ENCODE measurements around the gene RCL1. TPM values are rescaled to one million over a fixed set of nuclear protein-coding genes. Genes with fewer than 3 reads are reported as not detected.

The RCL1 gene
- polyA plus RNA-seq, 1 donor from 2014 or later: 16.0 TPM

DNA sequence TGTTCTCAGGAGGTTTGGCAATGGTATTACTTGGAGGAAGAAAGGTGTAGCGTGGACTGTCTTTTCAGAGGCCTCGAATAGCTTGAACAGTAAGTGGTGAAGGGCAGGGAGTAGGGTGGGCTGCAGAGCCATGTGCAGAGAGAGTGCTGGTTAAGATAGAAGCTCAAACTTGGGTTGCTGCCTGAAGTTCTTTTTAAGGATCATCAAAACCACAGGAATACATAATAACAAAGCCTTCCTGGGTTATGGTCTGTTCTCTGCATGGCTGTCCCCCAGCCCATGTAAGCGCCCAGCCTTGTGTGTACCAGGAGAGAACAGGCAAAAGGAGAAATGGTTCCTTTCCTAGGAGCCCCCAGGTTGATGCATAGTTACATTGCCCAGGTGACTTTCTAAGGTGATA is 43.9 kb downstream of the RCL1 start:
- Mint-ChIP-seq H3K4me3 (no peak overlapping the region), H3K4me1 (peaks cover 4 to 8% (median 4%) of the 10 kb centered on the region in 3 donors), H3K27me3 (no peaks in the 10 kb centered on the region), H3K36me3 (peaks cover 22% of the 10 kb centered on the region), H3K9me3 (no peaks in the 10 kb centered on the region), H3K27ac (peak overlapping the region in 1 of 3 donors; percentile 8)

DNA sequence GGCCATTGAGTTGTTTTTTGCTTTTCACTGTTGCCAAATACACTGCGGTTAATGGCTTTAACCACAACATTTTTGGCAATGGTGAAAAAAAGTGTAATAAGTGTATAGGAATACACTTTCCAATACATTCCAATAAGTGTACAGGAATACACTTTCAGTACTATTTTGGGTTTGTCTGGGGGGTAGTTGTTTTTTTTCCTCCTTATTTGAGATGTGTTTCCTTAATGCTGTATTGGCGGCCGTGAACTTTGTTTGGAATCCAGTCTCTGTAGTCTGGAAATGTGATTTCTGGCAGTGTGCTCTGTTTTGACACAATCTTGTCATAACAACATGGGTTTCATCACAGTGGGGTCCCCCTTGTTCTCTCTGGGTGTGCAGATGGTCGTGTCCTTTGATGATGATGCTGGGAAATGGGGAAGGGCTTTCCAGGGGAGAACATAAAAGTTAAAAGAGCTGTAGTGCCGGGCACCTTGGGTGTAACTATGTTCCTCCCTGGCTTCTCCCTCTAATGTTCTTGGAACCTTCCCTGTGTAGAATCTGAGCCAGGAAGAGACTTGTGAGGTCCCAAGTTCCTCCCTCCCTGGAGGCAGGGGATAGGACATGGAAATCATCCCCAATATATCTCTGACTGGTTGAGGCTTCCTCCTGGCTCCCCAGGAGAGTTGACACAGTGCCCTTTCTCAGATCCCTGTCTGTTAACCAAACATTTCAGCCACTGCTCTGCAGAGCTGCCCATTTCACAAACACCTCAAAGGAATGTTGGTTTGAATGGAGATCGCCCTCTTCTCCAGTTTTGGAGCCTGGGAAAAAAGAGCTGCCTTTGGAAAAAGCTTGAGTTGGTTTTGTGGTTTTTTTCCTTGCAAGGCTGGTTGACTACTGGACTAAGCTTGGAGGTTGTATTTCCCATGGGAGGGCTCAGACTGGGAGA is 44.8 kb downstream of the RCL1 start:
- no peaks in the 10 kb centered on the region for H3K27me3 Mint-ChIP-seq
- peaks cover 24% of the 10 kb centered on the region for H3K36me3 Mint-ChIP-seq
- no peaks in the 10 kb centered on the region for H3K9me3 Mint-ChIP-seq
- no peak overlapping the region for H3K27ac Mint-ChIP-seq
- H3K4me3 Mint-ChIP-seq: no peak overlapping the region
- peaks cover 4 to 8% (median 7%) of the 10 kb centered on the region in 3 donors for H3K4me1 Mint-ChIP-seq

DNA sequence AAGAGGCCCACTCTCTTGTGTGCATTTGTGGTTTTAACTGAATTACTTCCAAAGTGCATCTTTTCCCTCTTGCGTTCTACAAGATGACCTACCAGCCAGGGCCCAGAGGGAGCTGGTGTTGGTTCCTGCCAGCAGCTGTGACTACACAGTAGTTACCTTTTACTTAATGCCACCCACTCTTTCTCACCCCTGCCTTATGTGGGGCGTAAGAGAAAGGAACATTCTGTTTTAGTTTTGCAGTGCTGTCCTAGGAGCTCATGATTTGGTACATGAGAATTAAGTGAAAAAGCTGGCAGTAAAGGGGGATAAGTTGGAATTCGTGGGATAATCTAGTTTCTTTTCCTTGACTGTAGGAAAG is 45.4 kb downstream of the RCL1 start:
- peaks cover 4 to 8% (median 7%) of the 10 kb centered on the region in 3 donors for H3K4me1 Mint-ChIP-seq
- H3K27ac Mint-ChIP-seq: no peak overlapping the region
- peaks cover 19% of the 10 kb centered on the region for H3K36me3 Mint-ChIP-seq
- no peaks in the 10 kb centered on the region for H3K27me3 Mint-ChIP-seq
- H3K9me3 Mint-ChIP-seq: no peaks in the 10 kb centered on the region
- H3K4me3 Mint-ChIP-seq: no peak overlapping the region

DNA sequence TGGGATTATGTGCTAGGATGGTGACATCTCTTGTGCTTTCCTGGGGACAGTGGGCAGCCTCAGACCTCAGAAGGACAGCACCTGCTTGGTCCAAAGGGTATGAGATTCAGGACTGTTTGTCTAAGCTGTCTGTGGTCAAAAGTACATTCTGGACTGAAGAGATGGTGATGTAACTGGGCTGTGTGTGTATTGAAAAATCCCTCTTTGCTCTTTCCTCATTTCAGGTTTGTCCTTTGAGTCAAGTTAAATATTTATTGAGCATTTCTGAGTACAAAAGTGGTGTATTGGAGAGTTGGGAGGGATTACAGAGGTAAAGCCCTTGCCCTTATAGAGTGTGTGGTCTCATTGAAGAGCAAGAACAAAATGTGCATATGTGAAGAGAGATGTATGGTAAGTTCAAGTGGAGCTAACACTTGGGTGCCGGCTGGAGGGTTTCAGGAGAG is 46.7 kb downstream of the RCL1 start:
- Mint-ChIP-seq H3K27me3 (no peaks in the 10 kb centered on the region), H3K27ac (no peak overlapping the region), H3K4me3 (no peak overlapping the region), H3K36me3 (peaks cover 20% of the 10 kb centered on the region), H3K9me3 (no peaks in the 10 kb centered on the region), H3K4me1 (peaks cover 4 to 8% (median 7%) of the 10 kb centered on the region in 3 donors)

DNA sequence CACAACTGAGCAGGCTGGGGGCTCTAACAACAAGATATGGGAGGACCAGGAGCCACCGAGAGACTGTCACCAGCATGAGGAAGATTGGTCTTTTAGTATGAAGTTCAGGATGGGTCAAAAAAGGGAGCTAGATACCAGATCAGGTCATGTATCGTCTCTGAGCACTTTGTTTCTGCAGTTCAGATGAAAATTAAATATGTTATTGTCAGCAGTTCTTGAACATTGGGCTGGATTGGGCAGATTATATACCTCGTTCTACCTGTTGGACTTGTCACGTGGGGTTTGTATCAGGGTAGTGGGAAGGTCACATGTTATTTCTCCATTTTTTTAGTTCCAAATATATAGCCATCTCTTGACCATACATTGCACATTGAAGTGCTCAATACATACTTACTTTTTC is 47.3 kb downstream of the RCL1 start:
- H3K4me3 Mint-ChIP-seq: no peak overlapping the region
- H3K27ac Mint-ChIP-seq: peak overlapping the region in 1 of 3 donors; percentile 18
- peaks cover 4 to 8% (median 5%) of the 10 kb centered on the region in 3 donors for H3K4me1 Mint-ChIP-seq
- H3K36me3 Mint-ChIP-seq: peaks cover 20% of the 10 kb centered on the region
- H3K27me3 Mint-ChIP-seq: no peaks in the 10 kb centered on the region
- H3K9me3 Mint-ChIP-seq: no peaks in the 10 kb centered on the region

DNA sequence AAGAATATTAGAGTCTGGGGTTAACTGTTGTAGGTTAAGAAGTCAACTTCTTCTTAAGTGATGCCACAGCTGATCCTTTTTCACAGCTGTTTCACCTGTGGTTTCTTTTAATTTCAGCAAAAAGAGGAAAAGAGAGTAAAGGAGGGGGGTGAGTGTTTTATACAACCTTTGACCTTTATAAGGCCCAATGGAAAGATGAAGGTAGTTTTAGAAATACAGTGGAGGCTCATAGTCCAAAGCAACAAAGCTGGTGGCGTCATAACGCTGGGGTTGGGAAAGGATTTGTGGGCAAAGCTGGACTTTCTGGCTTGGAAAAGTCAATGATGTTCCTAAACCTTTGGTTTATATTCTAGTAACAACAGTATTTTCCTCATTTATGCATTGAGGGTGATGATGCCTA is 49.5 kb downstream of the RCL1 start:
- Mint-ChIP-seq H3K27ac (peak overlapping the region in 1 of 3 donors; percentile 31), H3K4me1 (peaks cover 4 to 6% (median 5%) of the 10 kb centered on the region in 3 donors), H3K9me3 (no peaks in the 10 kb centered on the region), H3K27me3 (no peaks in the 10 kb centered on the region), H3K4me3 (no peak overlapping the region), H3K36me3 (peaks cover 16% of the 10 kb centered on the region)

DNA sequence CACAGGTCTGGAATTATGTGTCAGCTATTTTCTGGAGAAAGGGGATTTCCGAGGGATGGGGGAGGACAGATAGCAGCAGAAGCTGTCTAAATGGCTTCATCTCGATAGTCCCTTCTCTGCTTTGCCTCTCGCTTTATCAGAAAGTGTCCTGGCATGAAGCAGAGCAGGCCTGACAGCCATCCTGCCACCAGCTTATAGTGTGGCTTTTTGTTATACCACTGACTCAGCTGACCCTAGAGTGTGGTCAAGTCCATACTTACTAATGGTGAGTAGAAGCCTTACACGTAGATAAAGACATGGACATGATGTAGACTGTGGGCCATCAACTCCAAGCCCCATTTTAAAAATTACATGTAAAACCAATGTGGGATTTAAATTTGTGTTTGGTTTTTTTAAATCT is 50.0 kb downstream of the RCL1 start:
- Mint-ChIP-seq H3K4me1 (peaks cover 4 to 5% (median 4%) of the 10 kb centered on the region in 3 donors), H3K4me3 (no peak overlapping the region), H3K27me3 (no peaks in the 10 kb centered on the region), H3K36me3 (peaks cover 13% of the 10 kb centered on the region), H3K27ac (peak overlapping the region in 1 of 3 donors; percentile 31), H3K9me3 (no peaks in the 10 kb centered on the region)

DNA sequence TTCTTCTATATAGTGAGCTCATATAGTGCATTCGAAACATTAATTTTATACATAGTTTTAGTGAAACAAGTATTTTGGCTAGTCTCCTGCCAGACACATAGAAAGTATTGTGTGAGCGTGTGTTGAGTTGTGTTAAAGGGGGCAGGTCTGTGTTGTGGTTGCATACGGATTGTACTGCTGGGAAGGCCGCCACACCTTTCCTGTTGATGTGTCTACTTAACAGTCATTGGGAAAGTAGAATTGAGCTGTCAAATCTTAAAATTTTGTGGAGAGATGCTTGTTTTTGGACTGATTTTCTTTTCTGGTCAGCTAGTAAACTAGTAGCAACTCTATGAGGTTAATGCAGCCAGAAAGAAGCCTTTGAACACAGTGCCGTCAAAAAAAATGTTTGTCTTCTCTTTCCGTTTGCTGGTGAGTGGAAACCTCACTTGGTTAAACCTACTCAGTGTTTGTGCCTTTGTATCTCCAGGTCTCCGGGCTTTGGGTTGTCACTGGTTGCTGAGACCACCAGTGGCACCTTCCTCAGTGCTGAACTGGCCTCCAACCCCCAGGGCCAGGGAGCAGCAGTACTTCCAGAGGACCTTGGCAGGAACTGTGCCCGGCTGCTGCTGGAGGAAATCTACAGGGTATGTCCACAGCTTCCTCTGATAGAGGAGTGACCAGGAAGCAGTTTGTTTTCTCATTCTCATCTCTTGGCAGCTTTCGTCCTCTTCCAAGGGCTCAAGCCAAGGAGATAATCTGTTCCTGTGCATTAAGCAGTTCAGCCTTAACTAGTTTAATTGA is 51.5 kb downstream of the RCL1 start:
- H3K36me3 Mint-ChIP-seq: peaks cover 10% of the 10 kb centered on the region
- peaks cover 0 to 5% (median 4%) of the 10 kb centered on the region in 3 donors for H3K4me1 Mint-ChIP-seq
- peak overlapping the region in 1 of 3 donors; percentile 78 for H3K27ac Mint-ChIP-seq
- no peaks in the 10 kb centered on the region for H3K9me3 Mint-ChIP-seq
- H3K27me3 Mint-ChIP-seq: no peaks in the 10 kb centered on the region
- H3K4me3 Mint-ChIP-seq: no peak overlapping the region

DNA sequence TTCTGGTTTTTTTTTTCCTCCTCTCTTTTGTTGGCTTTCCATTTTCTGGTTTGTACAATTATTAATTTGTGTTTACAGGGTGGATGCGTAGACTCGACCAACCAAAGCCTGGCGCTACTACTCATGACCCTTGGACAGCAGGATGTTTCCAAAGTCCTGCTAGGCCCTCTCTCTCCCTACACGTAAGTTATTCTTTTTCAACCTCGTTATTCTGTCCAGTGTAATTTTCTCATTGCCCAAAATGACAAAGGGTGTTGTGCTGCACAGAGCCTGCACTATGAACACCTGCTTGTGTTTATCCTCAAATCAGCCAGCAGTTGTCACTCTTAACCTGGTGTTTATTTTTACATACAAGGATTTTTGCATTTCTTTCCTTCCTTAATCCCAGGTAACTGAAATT is 56.6 kb downstream of the RCL1 start:
- H3K4me3 Mint-ChIP-seq: no peak overlapping the region
- H3K9me3 Mint-ChIP-seq: no peaks in the 10 kb centered on the region
- peaks cover 6% of the 10 kb centered on the region for H3K36me3 Mint-ChIP-seq
- no peaks in the 10 kb centered on the region for H3K4me1 Mint-ChIP-seq
- H3K27me3 Mint-ChIP-seq: no peaks in the 10 kb centered on the region
- H3K27ac Mint-ChIP-seq: no peak overlapping the region

DNA sequence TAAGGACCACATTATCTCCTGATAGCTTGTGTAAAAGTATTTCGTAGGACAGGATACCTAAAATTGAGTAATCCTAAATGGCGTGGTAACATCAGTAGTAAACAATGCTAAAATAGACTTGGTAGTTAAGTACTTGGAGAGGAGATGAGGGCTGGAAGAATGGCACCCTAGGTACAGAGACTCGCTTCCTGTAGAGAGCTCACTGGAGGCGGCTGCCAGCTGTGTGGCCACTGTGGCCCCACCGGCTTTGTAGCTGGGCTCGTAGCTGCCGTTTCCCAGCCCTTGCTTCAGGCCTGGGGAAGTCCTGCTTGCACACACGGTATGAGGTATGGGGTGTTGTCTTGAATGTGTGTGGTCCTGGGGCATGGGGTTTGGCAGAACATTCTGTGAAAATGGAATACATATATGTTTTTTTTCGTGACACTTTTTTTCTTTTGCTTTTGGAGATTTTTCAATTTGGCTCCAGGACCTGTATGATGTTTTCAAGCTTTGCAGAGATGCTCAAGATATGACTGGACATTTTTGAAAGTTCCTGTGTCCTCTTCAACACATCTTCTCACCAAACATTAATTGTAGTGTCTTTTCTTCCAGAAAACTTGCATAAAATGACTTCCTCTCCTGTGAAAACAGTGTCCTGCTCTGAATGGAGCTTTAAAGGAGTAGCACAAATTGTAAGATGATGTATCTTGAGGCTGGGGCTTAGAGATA is 58.0 kb downstream of the RCL1 start:
- peaks cover 5% of the 10 kb centered on the region for H3K36me3 Mint-ChIP-seq
- no peak overlapping the region for H3K4me3 Mint-ChIP-seq
- H3K27me3 Mint-ChIP-seq: no peaks in the 10 kb centered on the region
- peaks cover 0 to 3% (median 0%) of the 10 kb centered on the region in 3 donors for H3K4me1 Mint-ChIP-seq
- no peaks in the 10 kb centered on the region for H3K9me3 Mint-ChIP-seq
- peak overlapping the region in 1 of 3 donors; percentile 60 for H3K27ac Mint-ChIP-seq

DNA sequence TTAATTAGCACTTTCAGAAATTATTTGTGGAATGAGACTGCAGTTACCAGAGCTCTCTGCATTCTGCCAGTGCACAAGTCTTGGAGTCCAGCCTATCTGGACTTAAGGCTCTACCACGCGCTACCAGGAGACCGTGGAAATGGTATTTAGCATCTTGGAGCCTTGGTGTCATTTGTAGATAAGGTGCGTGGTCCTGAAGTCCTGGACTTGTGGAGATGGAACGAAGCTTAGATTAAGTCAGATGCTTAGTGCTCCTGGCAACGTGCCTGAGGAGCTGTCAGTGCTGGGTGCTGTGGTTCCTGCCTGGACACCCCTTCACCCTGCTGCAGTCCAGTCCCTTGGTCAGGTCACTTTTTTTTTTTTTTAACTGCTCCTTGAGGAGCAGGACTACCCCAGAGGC is 59.7 kb downstream of the RCL1 start:
- Mint-ChIP-seq H3K27me3 (no peaks in the 10 kb centered on the region), H3K9me3 (no peaks in the 10 kb centered on the region), H3K4me1 (peaks cover 0 to 3% (median 3%) of the 10 kb centered on the region in 3 donors), H3K36me3 (peaks cover 5% of the 10 kb centered on the region), H3K4me3 (no peak overlapping the region), H3K27ac (no peak overlapping the region)

DNA sequence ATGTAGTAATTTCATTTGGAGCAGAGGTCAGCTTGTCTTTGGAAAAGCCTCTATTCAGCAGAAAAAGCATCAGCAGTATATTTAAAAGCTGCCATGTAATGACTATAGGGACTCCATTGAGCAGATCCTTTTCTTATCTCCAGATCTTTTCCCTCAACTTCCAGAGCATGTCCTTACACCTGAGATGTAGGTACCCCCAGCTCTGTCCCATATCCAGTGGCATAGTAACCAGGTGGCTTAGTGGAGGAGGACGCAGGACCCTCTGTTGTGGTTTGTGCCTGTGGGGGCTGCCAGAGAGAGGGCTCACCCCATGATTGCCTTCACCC is 61.5 kb downstream of the RCL1 start:
- Mint-ChIP-seq H3K9me3 (peaks cover 0 to 2% (median 0%) of the 10 kb centered on the region in 3 donors), H3K27ac (no peak overlapping the region), H3K36me3 (peaks cover 10% of the 10 kb centered on the region), H3K4me1 (peaks cover 0 to 4% (median 3%) of the 10 kb centered on the region in 3 donors), H3K4me3 (no peak overlapping the region), H3K27me3 (no peaks in the 10 kb centered on the region)

DNA sequence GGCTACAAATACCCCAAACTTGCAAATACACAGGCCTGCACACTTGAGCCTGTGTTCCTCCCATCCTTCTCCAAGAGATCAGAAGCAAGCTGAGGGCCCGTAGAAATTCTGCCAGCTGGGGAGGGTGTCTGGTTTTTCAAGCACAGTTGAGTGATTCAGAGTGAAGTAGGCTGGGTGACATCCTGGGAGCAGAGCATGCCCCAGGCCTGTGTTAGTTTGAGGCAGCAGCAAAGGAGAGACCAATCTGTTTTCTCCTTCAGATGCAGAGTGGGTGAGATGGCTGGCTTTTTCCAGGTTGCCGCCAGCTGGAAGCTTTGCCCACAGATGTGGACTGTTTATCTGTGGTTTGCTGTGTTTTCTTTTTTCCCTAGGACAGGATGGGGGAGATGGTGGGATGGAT is 63.1 kb downstream of the RCL1 start:
- peaks cover 11% of the 10 kb centered on the region for H3K36me3 Mint-ChIP-seq
- H3K4me1 Mint-ChIP-seq: peaks cover 0 to 4% (median 3%) of the 10 kb centered on the region in 3 donors
- no peak overlapping the region for H3K27ac Mint-ChIP-seq
- peaks cover 0 to 2% (median 0%) of the 10 kb centered on the region in 3 donors for H3K9me3 Mint-ChIP-seq
- H3K4me3 Mint-ChIP-seq: peak overlapping the region in 1 of 4 donors; percentile 25
- H3K27me3 Mint-ChIP-seq: no peaks in the 10 kb centered on the region

DNA sequence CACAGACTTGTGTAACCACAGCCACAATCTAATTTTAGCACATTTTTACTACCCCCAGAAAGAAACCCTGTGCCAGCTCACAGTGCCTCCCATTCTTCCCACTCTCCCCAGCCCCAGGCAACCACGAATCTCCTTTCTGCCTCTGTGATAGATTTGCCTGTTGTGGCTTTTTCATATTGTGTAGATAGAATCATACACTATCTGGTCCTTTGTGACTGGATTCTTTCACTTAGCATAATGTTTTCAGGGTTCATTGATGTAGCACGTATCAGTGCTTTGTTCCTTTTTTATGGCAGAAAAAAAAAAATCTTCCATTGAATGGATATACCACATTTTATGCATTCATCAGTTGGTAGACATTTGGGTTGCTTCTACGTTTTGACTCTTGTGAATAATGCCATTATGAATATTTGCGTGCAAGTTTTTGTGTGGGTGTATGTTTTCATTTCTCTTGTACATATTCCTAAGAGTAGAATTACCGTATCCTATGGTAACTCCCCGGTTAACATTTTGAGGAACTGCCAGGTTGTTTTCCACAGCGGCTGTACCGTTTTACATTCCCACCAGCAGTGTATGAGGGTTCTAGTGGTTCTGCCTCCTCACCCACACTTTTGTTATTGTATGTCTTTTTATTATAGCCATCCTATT is 64.5 kb downstream of the RCL1 start:
- H3K36me3 Mint-ChIP-seq: peaks cover 10% of the 10 kb centered on the region
- H3K27ac Mint-ChIP-seq: no peak overlapping the region
- peaks cover 0 to 2% (median 0%) of the 10 kb centered on the region in 3 donors for H3K9me3 Mint-ChIP-seq
- H3K27me3 Mint-ChIP-seq: no peaks in the 10 kb centered on the region
- H3K4me1 Mint-ChIP-seq: peaks cover 0 to 4% (median 3%) of the 10 kb centered on the region in 3 donors
- no peak overlapping the region for H3K4me3 Mint-ChIP-seq

Measured in IgD-negative memory B cell (primary cell).